ENCODE data around the gene IGFL4. TPM values are rescaled to one million over a fixed set of nuclear protein-coding genes. Genes with fewer than 3 reads are reported as not detected.

Gene IGFL4
- total and polyA plus RNA-seq, 10 of the 15 experiments (the other 5 are each of a cell fraction or from before 2014, with no cell fraction given) = not detected

DNA sequence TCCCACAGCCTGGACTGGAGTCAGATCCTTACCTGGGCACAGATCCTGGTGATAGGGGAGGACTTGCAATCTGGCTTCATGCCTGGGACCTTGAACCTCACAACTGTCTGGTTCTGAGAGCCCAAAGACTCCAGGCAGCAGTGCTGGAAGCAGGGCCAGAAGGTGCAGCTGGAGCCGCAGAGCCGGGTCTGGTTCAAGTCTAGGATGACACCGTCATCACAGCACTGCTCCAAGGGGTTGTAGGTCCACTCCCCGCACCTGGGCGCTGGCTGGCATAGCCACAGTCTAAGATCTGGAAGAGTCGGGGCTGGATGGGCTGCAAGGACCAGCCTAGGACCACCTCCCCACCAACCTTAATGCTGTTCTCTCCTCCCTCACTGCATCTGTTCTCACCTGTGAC, 677 bp downstream of the IGFL4 start:
- ChIA-PET RAD21 (ENCODE audit: unreplicated experiment) (no interaction called here), POLR2A (no interaction called here), CTCF (interaction anchor here (0.8 kb wide), 1 partner anchor 23 kb away, joined by 3 read pairs; no protein-coding TSS in a partner anchor), SMC1A (ENCODE audit: uncharacterized antibody, unreplicated experiment) (interaction anchor here (1.5 kb wide), 1 partner anchor 12 kb away, joined by 3 read pairs; no protein-coding TSS in a partner anchor)
- TF ChIP-seq, protein P1, sequence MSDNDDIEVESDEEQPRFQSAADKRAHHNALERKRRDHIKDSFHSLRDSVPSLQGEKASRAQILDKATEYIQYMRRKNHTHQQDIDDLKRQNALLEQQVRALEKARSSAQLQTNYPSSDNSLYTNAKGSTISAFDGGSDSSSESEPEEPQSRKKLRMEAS (IDR thresholded peaks at IDR 0.05; ENCODE audit: low read depth, low read length) = no peak
- TF ChIP-seq SIN3A (IDR thresholded peaks at IDR 0.05; ENCODE audit: low read depth, low read length) (no peak), HDGF (IDR thresholded peaks at IDR 0.05) (no peak), BCL11A (IDR thresholded peaks at IDR 0.05; ENCODE audit: low read depth, low read length) (no peak), SRF (IDR thresholded peaks at IDR 0.05; ENCODE audit: low read depth in 2 of 2, low read length in 2 of 2) (no peak), TAF1 (IDR thresholded peaks at IDR 0.05; ENCODE audit: borderline replicate concordance, low read depth, low read length) (no peak), NFXL1 (IDR thresholded peaks at IDR 0.05; ENCODE audit: borderline replicate concordance) (no peak), TCF12 (IDR thresholded peaks at IDR 0.05; ENCODE audit: low read depth, low read length) (no peak), RAD51 (IDR thresholded peaks at IDR 0.05) (no peak), EED (IDR thresholded peaks at IDR 0.05; ENCODE audit: low read depth) (no peak), POU2F2 (IDR thresholded peaks at IDR 0.05; ENCODE audit: borderline replicate concordance, low read depth, low read length) (no peak), SREBF1 (IDR thresholded peaks at IDR 0.05; ENCODE audit: low read length) (no peak), RFX5 (IDR thresholded peaks at IDR 0.05; ENCODE audit: low read depth, low read length) (no peak), SMC3 (IDR thresholded peaks at IDR 0.05; ENCODE audit: borderline replicate concordance, low read length) (no peak), MTA3 (IDR thresholded peaks at IDR 0.05; ENCODE audit: borderline replicate concordance, low read length) (no peak)
- TF ChIP-seq, protein P2, sequence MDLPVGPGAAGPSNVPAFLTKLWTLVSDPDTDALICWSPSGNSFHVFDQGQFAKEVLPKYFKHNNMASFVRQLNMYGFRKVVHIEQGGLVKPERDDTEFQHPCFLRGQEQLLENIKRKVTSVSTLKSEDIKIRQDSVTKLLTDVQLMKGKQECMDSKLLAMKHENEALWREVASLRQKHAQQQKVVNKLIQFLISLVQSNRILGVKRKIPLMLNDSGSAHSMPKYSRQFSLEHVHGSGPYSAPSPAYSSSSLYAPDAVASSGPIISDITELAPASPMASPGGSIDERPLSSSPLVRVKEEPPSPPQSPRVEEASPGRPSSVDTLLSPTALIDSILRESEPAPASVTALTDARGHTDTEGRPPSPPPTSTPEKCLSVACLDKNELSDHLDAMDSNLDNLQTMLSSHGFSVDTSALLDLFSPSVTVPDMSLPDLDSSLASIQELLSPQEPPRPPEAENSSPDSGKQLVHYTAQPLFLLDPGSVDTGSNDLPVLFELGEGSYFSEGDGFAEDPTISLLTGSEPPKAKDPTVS (IDR thresholded peaks at IDR 0.05; ENCODE audit: low read depth, low read length) = no peak
- BruUV-seq (replicated peaks) = no TSS peak
- WGBS (ENCODE audit: insufficient coverage, insufficient replicate concordance, low lambda C conversion rate, missing lambda C conversion rate) = 18% methylated on average over 6 of the region's 6 CpGs
- no peak for DNase-seq (ENCODE audit: low read depth, low spot score)
- H3K9ac ChIP-seq (ENCODE audit: control insufficient read depth, insufficient read depth, low read length) = no peak overlapping the region
- no peak overlapping the region for H3K4me2 ChIP-seq (ENCODE audit: control insufficient read depth, insufficient read depth)
- FAIRE-seq = no peak
- no peaks in the 10 kb centered on the region for H3K36me3 ChIP-seq (ENCODE audit: control insufficient read depth in 2 of 2, insufficient read depth in 2 of 2, low read length in 1 of 2)
- H3K27ac ChIP-seq (ENCODE audit: control insufficient read depth, insufficient read depth) = no peak overlapping the region
- no peaks in the 10 kb centered on the region for H3K4me1 ChIP-seq (ENCODE audit: control insufficient read depth, insufficient read depth, low read length)
- no peaks in the 10 kb centered on the region for H3K9me3 ChIP-seq (replicated peaks; ENCODE audit: control insufficient read depth, insufficient read depth, low read length)
- ATAC-seq = no peak
- peaks cover 3 to 5% of the 10 kb centered on the region in 2 experiments; a peak in 3 of 4 replicates for H3K27me3 ChIP-seq (replicated peaks in 1 of 2; ENCODE audit: control insufficient read depth in 2 of 2, insufficient read depth in 2 of 2, low read length in 1 of 2)
- no peak overlapping the region for H2AFZ ChIP-seq (ENCODE audit: control insufficient read depth, low read depth, low read length)
- no peaks in the 10 kb centered on the region for H3K79me2 ChIP-seq (ENCODE audit: control insufficient read depth, insufficient read depth, low read length)
- H3K4me3 ChIP-seq = no peak overlapping the region
- intact Hi-C loops (cut with micrococcal nuclease; ENCODE audit: unreplicated experiment) = no loop called here
- H4K20me1 ChIP-seq (ENCODE audit: control insufficient read depth, insufficient read depth) = no peaks in the 10 kb centered on the region
- in situ Hi-C loops (cut with MboI) = no loop called here

All from GM12878 (cell line).